HCT116 (cell line): ENCODE results near the gene UPF2. TPM values are rescaled to one million over a fixed set of nuclear protein-coding genes. Genes with fewer than 3 reads are reported as not detected.

Source experiments
- ATAC-seq: fragments of 200-7000 bp; cut with Tn5 transposase; 2 replicates; pipeline ENCODE4 v1.9.1; 2020; ENCODE audit warnings: mild to moderate bottlenecking, moderate library complexity
- BruUV-seq: library from RNA; stranded (reverse); fragments of 400-500 nt; replicated peaks from 2 replicates; lab custom pipeline; 2021; lab: Mats Ljungman, UMichigan
- CTCF ChIA-PET: fragments of 300-600 bp; sonication (Branson Sonifier 250); formaldehyde crosslinking; loops from one replicate; lab custom pipeline; 2021; ENCODE audit warnings: antibody characterized with exemption; lab: Charles Lee
- POLR2A ChIA-PET: fragments of 300-600, 350-600 bp; sonication (Branson Sonifier 250); formaldehyde crosslinking; loops from one replicate; lab custom pipeline; 2021; ENCODE audit warnings: antibody characterized with exemption; lab: Charles Lee
- RAD21 ChIA-PET, 2 experiments: fragments of 300-600 bp; sonication (Branson Sonifier 250); formaldehyde crosslinking; loops; one replicate each; lab custom pipeline; 2023; ENCODE audit warnings: low total read pairs in 2 of 2; ENCODE audit not compliant: uncharacterized antibody in 2 of 2, unreplicated experiment in 2 of 2, low non-redundant PET in 1 of 2; lab: Charles Lee
- DNase-seq: peaks from one replicate; pipeline ENCODE4 v3.0.0-alpha.2; 2010; ENCODE audit warnings: low read depth, low spot score
- H2AFZ ChIP-seq: fragments of 200-600 bp; shearing (Covaris generic), sonication (generic); 2 replicates; pipeline ENCODE4 v1.6.1; 2017; ENCODE audit warnings: low read depth, mixed run types, mixed read lengths, antibody characterized with exemption, low read length; ENCODE audit not compliant: poor library complexity, severe bottlenecking
- H3K27ac ChIP-seq: 2 replicates; pipeline ENCODE4 v1.5.1; 2012; ENCODE audit warnings: low read depth, low read length
- H3K27me3 ChIP-seq: fragments of 200-600 bp; sonication (generic); 2 replicates; pipeline ENCODE4 v1.6.1; 2016; ENCODE audit warnings: mixed run types, low read length, mixed read lengths; ENCODE audit not compliant: insufficient read depth
- H3K36me3 ChIP-seq, 2 experiments: fragments of 200-500 bp in 1 of 2; fragments of 200-600 bp in 1 of 2; sonication (Bioruptor generic) in 1 of 2; sonication (generic) in 1 of 2; 2 replicates each; pipeline versions ENCODE4 v1.5.1 to v1.6.1; 2014 to 2016; ENCODE audit warnings: low read length in 2 of 2, inconsistent platforms in 1 of 2, mixed read lengths in 1 of 2, mixed run types in 1 of 2; ENCODE audit not compliant: insufficient read depth in 2 of 2, control insufficient read depth in 1 of 2
- H3K4me1 ChIP-seq, 2 experiments: fragments of 200-600 bp in 1 of 2; sonication (generic) in 1 of 2; 2 replicates each; pipeline versions ENCODE4 v1.5.1 to v1.6.1; 2012 to 2017; ENCODE audit warnings: low read length in 2 of 2, inconsistent platforms in 1 of 2, mild to moderate bottlenecking in 1 of 2, mixed read lengths in 1 of 2, mixed run types in 1 of 2, moderate library complexity in 1 of 2; ENCODE audit not compliant: insufficient read depth in 2 of 2, control insufficient read depth in 1 of 2
- H3K4me2 ChIP-seq: fragments of 200-600 bp; sonication (generic); 2 replicates; pipeline ENCODE4 v1.6.1; 2017; ENCODE audit warnings: mixed run types, low read length, mixed read lengths
- H3K4me3 ChIP-seq, 2 experiments: fragments of 200-600 bp in 1 of 2; sonication (generic) in 1 of 2; replicated peaks in 1 of 2; 2 replicates each; pipeline ENCODE4 v1.5.1; 2011 to 2016; ENCODE audit warnings: low read length in 2 of 2, control low read depth in 1 of 2, low read depth in 1 of 2, mild to moderate bottlenecking in 1 of 2, mixed read lengths in 1 of 2, mixed run types in 1 of 2
- H3K79me2 ChIP-seq: fragments of 200-600 bp; sonication (generic); 2 replicates; pipeline ENCODE4 v1.6.1; 2017; ENCODE audit warnings: mild to moderate bottlenecking, mixed run types, low read length, moderate library complexity, mixed read lengths; ENCODE audit not compliant: insufficient read depth
- H3K9ac ChIP-seq: fragments of 200-600 bp; sonication (generic); 2 replicates; pipeline ENCODE4 v1.6.1; 2016; ENCODE audit warnings: low read length, mixed read lengths
- H3K9me2 ChIP-seq: fragments of 200-600 bp; sonication (generic), shearing (Covaris generic); 2 replicates; pipeline ENCODE4 v1.6.1; 2017; ENCODE audit warnings: mixed run types, mild to moderate bottlenecking, moderate library complexity; ENCODE audit not compliant: insufficient read depth
- H3K9me3 ChIP-seq, 2 experiments: fragments of 200-500 bp in 1 of 2; fragments of 200-600 bp in 1 of 2; sonication (Bioruptor generic) in 1 of 2; sonication (generic) in 1 of 2; 2 replicates each; pipeline ENCODE4 v1.6.1; 2014 to 2017; ENCODE audit warnings: low read length in 2 of 2, mixed read lengths in 2 of 2, inconsistent platforms in 1 of 2, low read depth in 1 of 2, mild to moderate bottlenecking in 1 of 2, mixed run types in 1 of 2, moderate library complexity in 1 of 2; ENCODE audit not compliant: control insufficient read depth in 1 of 2, insufficient read depth in 1 of 2
- H4K20me1 ChIP-seq: fragments of 200-600 bp; sonication (generic), shearing (Covaris generic); 2 replicates; pipeline ENCODE4 v1.6.1; 2017; ENCODE audit warnings: mixed run types, mild to moderate bottlenecking, moderate library complexity; ENCODE audit not compliant: insufficient read depth
- CEBPB ChIP-seq: IDR thresholded peaks from 2 replicates; pipeline ENCODE4 v1.6.1; 2012; ENCODE audit warnings: low read depth
- EGR1 ChIP-seq: IDR thresholded peaks from 2 replicates; pipeline ENCODE4 v1.6.1; 2012; ENCODE audit warnings: low read depth
- ELF1 ChIP-seq: IDR thresholded peaks from 2 replicates; pipeline ENCODE4 v1.6.1; 2012; ENCODE audit warnings: low read depth, borderline replicate concordance
- EZH2 ChIP-seq: fragments of 200-600 bp; sonication (generic); IDR thresholded peaks from 2 replicates; pipeline ENCODE4 v1.6.1; 2017; ENCODE audit warnings: antibody characterized with exemption, mixed run types
- EZH2phosphoT487 ChIP-seq: fragments of 200-600 bp; IDR thresholded peaks from 2 replicates; pipeline ENCODE4 v1.6.1; 2018; ENCODE audit warnings: antibody characterized with exemption, borderline replicate concordance
- FOSL1 ChIP-seq: IDR thresholded peaks from 2 replicates; pipeline ENCODE4 v1.6.1; 2012; ENCODE audit warnings: low read depth
- JUND ChIP-seq: IDR thresholded peaks from 2 replicates; pipeline ENCODE4 v1.6.1; 2012
- POLR2A ChIP-seq: IDR thresholded peaks from 2 replicates; pipeline ENCODE4 v1.7.0; 2011; ENCODE audit warnings: borderline replicate concordance; ENCODE audit not compliant: insufficient read depth, insufficient read length; ENCODE audit errors: extremely low read depth
- RAD21 ChIP-seq: IDR thresholded peaks from 2 replicates; pipeline ENCODE4 v1.6.1; 2012; ENCODE audit warnings: low read depth, mild to moderate bottlenecking
- SIN3A ChIP-seq: IDR thresholded peaks from 2 replicates; pipeline ENCODE4 v1.6.1; 2012; ENCODE audit warnings: low read depth
- SP1 ChIP-seq: IDR thresholded peaks from 2 replicates; pipeline ENCODE4 v1.6.1; 2012; ENCODE audit warnings: low read depth
- SRF ChIP-seq: IDR thresholded peaks from 2 replicates; pipeline ENCODE4 v1.6.1; 2012; ENCODE audit warnings: low read depth
- TCF7L2 ChIP-seq: IDR thresholded peaks from 2 replicates; pipeline ENCODE4 v1.7.0; 2011; ENCODE audit warnings: borderline replicate concordance, inconsistent platforms; ENCODE audit not compliant: insufficient read depth, insufficient read length; ENCODE audit errors: extremely low read depth
- YY1 ChIP-seq: IDR thresholded peaks from 2 replicates; pipeline ENCODE4 v1.6.1; 2011; ENCODE audit warnings: low read length, low read depth, moderate library complexity, mild to moderate bottlenecking; ENCODE audit not compliant: insufficient replicate concordance; ENCODE audit errors: extremely low read depth
- ZFX ChIP-seq: fragments of 450-650 bp; IDR thresholded peaks from 2 replicates; pipeline ENCODE4 v1.6.1; 2017
- intact Hi-C: fragments of 100-400 bp; cut with micrococcal nuclease; formaldehyde crosslinking; loops from 2 replicates; pipeline ENCODE4 v1.10.0; 2022
- total RNA-seq: library from RNA; stranded (reverse); gene quantifications from one replicate; pipeline ENCODE4 v1.2.1, GENCODE V29; 2021; ENCODE audit not compliant: unreplicated experiment
- TF ChIP-seq, protein P1 (sequence below): IDR thresholded peaks from 2 replicates; pipeline ENCODE4 v1.6.1; 2011; ENCODE audit warnings: mild to moderate bottlenecking, low read length, moderate library complexity; ENCODE audit not compliant: insufficient replicate concordance; ENCODE audit errors: extremely low read depth
- TF ChIP-seq, protein P2 (sequence below): IDR thresholded peaks from 2 replicates; pipeline ENCODE4 v1.6.1; 2012; ENCODE audit warnings: low read depth
- TF ChIP-seq, protein P3 (sequence below): IDR thresholded peaks from 2 replicates; pipeline ENCODE4 v1.6.1; 2012
- TF ChIP-seq, protein P4 (sequence below), 3 experiments: fragments of 200-600 bp in 1 of 3; sonication (generic) in 1 of 3; IDR thresholded peaks in 2 of 3; conservative IDR thresholded peaks in 1 of 3; 2 replicates each; pipeline ENCODE4 v1.5.1; 2012 to 2017; ENCODE audit warnings: low read depth in 2 of 3, low read length in 2 of 3, antibody characterized with exemption in 1 of 3, borderline replicate concordance in 1 of 3, control low read depth in 1 of 3, mild to moderate bottlenecking in 1 of 3, mixed read lengths in 1 of 3, mixed run types in 1 of 3, moderate library complexity in 1 of 3; ENCODE audit not compliant: insufficient read depth in 1 of 3

Gene UPF2
- total RNA-seq, 1 experiment from 2014 or later, result 27.3 TPM

DNA sequence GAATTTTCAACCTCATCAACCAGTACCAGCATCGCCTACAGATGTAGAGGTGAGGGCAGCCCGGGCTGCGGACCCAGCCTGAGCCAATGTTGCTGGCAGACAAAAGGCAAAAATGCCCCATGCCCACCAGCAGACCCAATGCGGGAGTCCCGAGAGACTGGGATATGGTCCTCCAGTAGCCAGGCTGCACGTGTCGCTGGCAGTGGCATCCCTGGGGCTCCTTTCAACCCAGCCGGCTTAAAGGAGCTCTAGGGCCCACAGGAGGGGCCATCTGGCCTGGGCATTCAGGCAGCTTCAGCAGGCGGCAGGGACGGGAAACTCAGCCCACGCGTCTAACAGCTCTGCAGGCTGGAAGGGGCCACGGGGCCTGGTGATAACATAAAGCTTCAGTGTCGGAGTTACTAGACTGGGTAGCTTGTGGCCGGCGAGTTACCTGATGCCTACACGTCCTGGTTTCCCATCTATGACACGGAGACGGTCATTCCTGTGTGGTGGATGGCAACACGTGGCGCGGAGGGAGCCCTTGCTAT lies 148.8 kb downstream of the UPF2 start:
- CTCF ChIA-PET, result no interaction called here
- Histone ChIP-seq H3K4me2 (no peak overlapping the region), H3K9ac (no peak overlapping the region), H3K79me2 (no peaks in the 10 kb centered on the region), H3K9me2 (no peaks in the 10 kb centered on the region), H3K36me3 (no peaks in the 10 kb centered on the region), H4K20me1 (no peaks in the 10 kb centered on the region), H2AFZ (no peak overlapping the region), H3K4me1 (peaks cover 12 to 37% of the 10 kb centered on the region in 2 experiments), H3K27me3 (no peaks in the 10 kb centered on the region), H3K4me3 (no peak overlapping the region), H3K27ac (no peak overlapping the region), H3K9me3 (no peaks in the 10 kb centered on the region)
- no peak for DNase-seq
- RAD21 ChIA-PET, result no interaction called here
- intact Hi-C loops, result no loop called here
- no peak for TF ChIP-seq SP1
- no peak for TF ChIP-seq ZFX
- TF ChIP-seq ELF1, result no peak
- TF ChIP-seq POLR2A, result no peak
- no peak for TF ChIP-seq EGR1
- no peak for TF ChIP-seq JUND
- TF ChIP-seq, protein P1, sequence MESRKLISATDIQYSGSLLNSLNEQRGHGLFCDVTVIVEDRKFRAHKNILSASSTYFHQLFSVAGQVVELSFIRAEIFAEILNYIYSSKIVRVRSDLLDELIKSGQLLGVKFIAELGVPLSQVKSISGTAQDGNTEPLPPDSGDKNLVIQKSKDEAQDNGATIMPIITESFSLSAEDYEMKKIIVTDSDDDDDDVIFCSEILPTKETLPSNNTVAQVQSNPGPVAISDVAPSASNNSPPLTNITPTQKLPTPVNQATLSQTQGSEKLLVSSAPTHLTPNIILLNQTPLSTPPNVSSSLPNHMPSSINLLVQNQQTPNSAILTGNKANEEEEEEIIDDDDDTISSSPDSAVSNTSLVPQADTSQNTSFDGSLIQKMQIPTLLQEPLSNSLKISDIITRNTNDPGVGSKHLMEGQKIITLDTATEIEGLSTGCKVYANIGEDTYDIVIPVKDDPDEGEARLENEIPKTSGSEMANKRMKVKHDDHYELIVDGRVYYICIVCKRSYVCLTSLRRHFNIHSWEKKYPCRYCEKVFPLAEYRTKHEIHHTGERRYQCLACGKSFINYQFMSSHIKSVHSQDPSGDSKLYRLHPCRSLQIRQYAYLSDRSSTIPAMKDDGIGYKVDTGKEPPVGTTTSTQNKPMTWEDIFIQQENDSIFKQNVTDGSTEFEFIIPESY, result no peak
- TF ChIP-seq RAD21, result no peak
- TF ChIP-seq TCF7L2, result no peak
- no peak for TF ChIP-seq SIN3A
- TF ChIP-seq SRF, result no peak
- TF ChIP-seq YY1, result no peak
- TF ChIP-seq FOSL1, result no peak
- TF ChIP-seq, protein P2, sequence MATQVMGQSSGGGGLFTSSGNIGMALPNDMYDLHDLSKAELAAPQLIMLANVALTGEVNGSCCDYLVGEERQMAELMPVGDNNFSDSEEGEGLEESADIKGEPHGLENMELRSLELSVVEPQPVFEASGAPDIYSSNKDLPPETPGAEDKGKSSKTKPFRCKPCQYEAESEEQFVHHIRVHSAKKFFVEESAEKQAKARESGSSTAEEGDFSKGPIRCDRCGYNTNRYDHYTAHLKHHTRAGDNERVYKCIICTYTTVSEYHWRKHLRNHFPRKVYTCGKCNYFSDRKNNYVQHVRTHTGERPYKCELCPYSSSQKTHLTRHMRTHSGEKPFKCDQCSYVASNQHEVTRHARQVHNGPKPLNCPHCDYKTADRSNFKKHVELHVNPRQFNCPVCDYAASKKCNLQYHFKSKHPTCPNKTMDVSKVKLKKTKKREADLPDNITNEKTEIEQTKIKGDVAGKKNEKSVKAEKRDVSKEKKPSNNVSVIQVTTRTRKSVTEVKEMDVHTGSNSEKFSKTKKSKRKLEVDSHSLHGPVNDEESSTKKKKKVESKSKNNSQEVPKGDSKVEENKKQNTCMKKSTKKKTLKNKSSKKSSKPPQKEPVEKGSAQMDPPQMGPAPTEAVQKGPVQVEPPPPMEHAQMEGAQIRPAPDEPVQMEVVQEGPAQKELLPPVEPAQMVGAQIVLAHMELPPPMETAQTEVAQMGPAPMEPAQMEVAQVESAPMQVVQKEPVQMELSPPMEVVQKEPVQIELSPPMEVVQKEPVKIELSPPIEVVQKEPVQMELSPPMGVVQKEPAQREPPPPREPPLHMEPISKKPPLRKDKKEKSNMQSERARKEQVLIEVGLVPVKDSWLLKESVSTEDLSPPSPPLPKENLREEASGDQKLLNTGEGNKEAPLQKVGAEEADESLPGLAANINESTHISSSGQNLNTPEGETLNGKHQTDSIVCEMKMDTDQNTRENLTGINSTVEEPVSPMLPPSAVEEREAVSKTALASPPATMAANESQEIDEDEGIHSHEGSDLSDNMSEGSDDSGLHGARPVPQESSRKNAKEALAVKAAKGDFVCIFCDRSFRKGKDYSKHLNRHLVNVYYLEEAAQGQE, result no peak
- TF ChIP-seq, protein P3, sequence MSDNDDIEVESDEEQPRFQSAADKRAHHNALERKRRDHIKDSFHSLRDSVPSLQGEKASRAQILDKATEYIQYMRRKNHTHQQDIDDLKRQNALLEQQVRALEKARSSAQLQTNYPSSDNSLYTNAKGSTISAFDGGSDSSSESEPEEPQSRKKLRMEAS, result no peak
- TF ChIP-seq EZH2phosphoT487, result no peak
- no peak for TF ChIP-seq EZH2
- TF ChIP-seq, protein P4, sequence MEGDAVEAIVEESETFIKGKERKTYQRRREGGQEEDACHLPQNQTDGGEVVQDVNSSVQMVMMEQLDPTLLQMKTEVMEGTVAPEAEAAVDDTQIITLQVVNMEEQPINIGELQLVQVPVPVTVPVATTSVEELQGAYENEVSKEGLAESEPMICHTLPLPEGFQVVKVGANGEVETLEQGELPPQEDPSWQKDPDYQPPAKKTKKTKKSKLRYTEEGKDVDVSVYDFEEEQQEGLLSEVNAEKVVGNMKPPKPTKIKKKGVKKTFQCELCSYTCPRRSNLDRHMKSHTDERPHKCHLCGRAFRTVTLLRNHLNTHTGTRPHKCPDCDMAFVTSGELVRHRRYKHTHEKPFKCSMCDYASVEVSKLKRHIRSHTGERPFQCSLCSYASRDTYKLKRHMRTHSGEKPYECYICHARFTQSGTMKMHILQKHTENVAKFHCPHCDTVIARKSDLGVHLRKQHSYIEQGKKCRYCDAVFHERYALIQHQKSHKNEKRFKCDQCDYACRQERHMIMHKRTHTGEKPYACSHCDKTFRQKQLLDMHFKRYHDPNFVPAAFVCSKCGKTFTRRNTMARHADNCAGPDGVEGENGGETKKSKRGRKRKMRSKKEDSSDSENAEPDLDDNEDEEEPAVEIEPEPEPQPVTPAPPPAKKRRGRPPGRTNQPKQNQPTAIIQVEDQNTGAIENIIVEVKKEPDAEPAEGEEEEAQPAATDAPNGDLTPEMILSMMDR (IDR thresholded peaks at IDR 0.05 in 2 of 3, conservative IDR thresholded peaks at IDR 0.05 in 1 of 3; ENCODE audit: borderline replicate concordance in 1 of 3, insufficient read depth in 1 of 3, low read depth in 2 of 3, low read length in 2 of 3), result no peak
- no peak for TF ChIP-seq CEBPB
- BruUV-seq, result no TSS peak
- POLR2A ChIA-PET, result interaction anchor here (1.9 kb wide), 1 partner anchor 12 kb away, joined by 10 read pairs; no protein-coding TSS in a partner anchor
- ATAC-seq, result no peak
